Caco-2 (cell line): ENCODE measurements around the gene COPRS. TPM values are rescaled to one million over a fixed set of nuclear protein-coding genes. Genes with fewer than 3 reads are reported as not detected.

ENCODE experiments used
- BruUV-seq: library from RNA; stranded (reverse); fragments of 400-500 nt; replicated peaks from 2 replicates; lab custom pipeline; 2021; lab: Mats Ljungman, UMichigan
- CTCF ChIA-PET: fragments of 300-600 bp; sonication (Branson Sonifier 250); formaldehyde crosslinking; loops from one replicate; lab custom pipeline; 2022; ENCODE audit warnings: antibody characterized with exemption; lab: Charles Lee
- POLR2A ChIA-PET: fragments of 300-600 bp; sonication (Branson Sonifier 250); formaldehyde crosslinking; loops from one replicate; lab custom pipeline; 2022; ENCODE audit warnings: antibody characterized with exemption; lab: Charles Lee
- DNase-seq, 2 experiments: peaks; one replicate each; pipeline versions ENCODE4 v3.0.0 to v3.0.0-alpha.2; 2020 to 2022
- H3K27me3 ChIP-seq: replicated peaks from 2 replicates; pipeline ENCODE4 v1.6.0; 2011; ENCODE audit warnings: low read length; ENCODE audit not compliant: control insufficient read depth, insufficient read depth
- H3K36me3 ChIP-seq: 2 replicates; pipeline ENCODE4 v1.5.1; 2011; ENCODE audit warnings: low read length; ENCODE audit not compliant: control insufficient read depth, insufficient read depth
- H3K4me1 ChIP-seq: fragments of 250-450 bp; sonication (Bioruptor Pico); 2 replicates; pipeline ENCODE4 v1.5.1; 2020; ENCODE audit warnings: mild to moderate bottlenecking
- H3K4me3 ChIP-seq: 2 replicates; pipeline ENCODE4 v1.5.1; 2011; ENCODE audit warnings: low read depth, mild to moderate bottlenecking, control low read depth, low read length
- H3K9me3 ChIP-seq: fragments of 250-450 bp; sonication (Bioruptor Pico); 2 replicates; pipeline ENCODE4 v1.5.1; 2020; ENCODE audit warnings: mild to moderate bottlenecking, moderate library complexity
- H3K27ac Mint-ChIP-seq: one replicate; pipeline ENCODE4 v1.8.0; 2022; ENCODE audit warnings: mixed read lengths; ENCODE audit not compliant: unreplicated experiment
- H3K27me3 Mint-ChIP-seq: one replicate; pipeline ENCODE4 v1.8.0; 2022; ENCODE audit warnings: mixed read lengths; ENCODE audit not compliant: insufficient read depth, unreplicated experiment
- H3K36me3 Mint-ChIP-seq: one replicate; pipeline ENCODE4 v1.8.0; 2022; ENCODE audit warnings: mild to moderate bottlenecking, mixed read lengths; ENCODE audit not compliant: insufficient read depth, unreplicated experiment
- H3K4me1 Mint-ChIP-seq: one replicate; pipeline ENCODE4 v1.8.0; 2022; ENCODE audit warnings: low read depth, mixed read lengths; ENCODE audit not compliant: unreplicated experiment
- H3K4me3 Mint-ChIP-seq: one replicate; pipeline ENCODE4 v1.8.0; 2022; ENCODE audit warnings: mild to moderate bottlenecking, moderate library complexity, mixed read lengths; ENCODE audit not compliant: unreplicated experiment
- H3K9me3 Mint-ChIP-seq: one replicate; pipeline ENCODE4 v1.8.0; 2022; ENCODE audit warnings: mixed read lengths; ENCODE audit not compliant: unreplicated experiment
- CTCF ChIP-seq, 2 experiments: fragments of 200-600 bp in 1 of 2; IDR thresholded peaks; 1 replicate in 1 of 2; 2 replicates in 1 of 2; pipeline versions ENCODE4 v1.5.1 to v1.8.0; 2011 to 2022; ENCODE audit warnings: antibody characterized with exemption in 1 of 2, control low read depth in 1 of 2, inconsistent platforms in 1 of 2, low read depth in 1 of 2, low read length in 1 of 2, mild to moderate bottlenecking in 1 of 2, moderate library complexity in 1 of 2; ENCODE audit not compliant: insufficient read depth in 1 of 2, severe bottlenecking in 1 of 2, unreplicated experiment in 1 of 2
- intact Hi-C: fragments of 100-400 bp; cut with micrococcal nuclease; formaldehyde crosslinking; loops from one replicate; pipeline ENCODE4 v1.10.0; 2022; ENCODE audit not compliant: unreplicated experiment
- total RNA-seq: library from RNA; stranded (reverse); gene quantifications from 2 replicates; pipeline ENCODE4 v1.2.3, GENCODE V29; 2022

Gene COPRS
- total RNA-seq, 1 experiment from 2014 or later = 62.2 TPM

- no peak for TF ChIP-seq CTCF (IDR thresholded peaks at IDR 0.05; ENCODE audit: insufficient read depth in 1 of 2, low read depth in 1 of 2, low read length in 1 of 2, severe bottlenecking in 1 of 2, unreplicated experiment in 1 of 2)
- no peaks in the 10 kb centered on the region for H3K36me3 Mint-ChIP-seq
- no peaks in the 10 kb centered on the region for H3K9me3 Mint-ChIP-seq
- Histone ChIP-seq H3K4me1 (no peaks in the 10 kb centered on the region), H3K9me3 (no peaks in the 10 kb centered on the region; the same call in 1 of the 2 replicates), H3K36me3 (no peaks in the 10 kb centered on the region), H3K27me3 (no peaks in the 10 kb centered on the region), H3K4me3 (no peak overlapping the region)
- no peak overlapping the region for H3K4me3 Mint-ChIP-seq
- H3K4me1 Mint-ChIP-seq = no peaks in the 10 kb centered on the region
- no peak overlapping the region for H3K27ac Mint-ChIP-seq
- CTCF ChIA-PET = no interaction called here
- DNase-seq = no peak
- BruUV-seq = no TSS peak
- intact Hi-C loops = no loop called here
- POLR2A ChIA-PET = no interaction called here
- no peaks in the 10 kb centered on the region for H3K27me3 Mint-ChIP-seq
Measured at GRCh38 chr17:31825961-31826691, 32.9 kb downstream of the COPRS start.

GRCh38 chr17:31824766-31825360, 34.2 kb downstream of the COPRS start:
- intact Hi-C loops = no loop called here
- Histone ChIP-seq H3K36me3 (no peaks in the 10 kb centered on the region), H3K4me3 (no peak overlapping the region), H3K4me1 (no peaks in the 10 kb centered on the region), H3K27me3 (no peaks in the 10 kb centered on the region), H3K9me3 (no peaks in the 10 kb centered on the region; the same call in 1 of the 2 replicates)
- ChIA-PET CTCF (no interaction called here), POLR2A (no interaction called here)
- BruUV-seq = no TSS peak
- Mint-ChIP-seq H3K36me3 (no peaks in the 10 kb centered on the region), H3K4me1 (no peaks in the 10 kb centered on the region), H3K9me3 (no peaks in the 10 kb centered on the region), H3K27ac (no peak overlapping the region), H3K27me3 (no peaks in the 10 kb centered on the region), H3K4me3 (no peak overlapping the region)
- TF ChIP-seq CTCF (IDR thresholded peaks at IDR 0.05; ENCODE audit: insufficient read depth in 1 of 2, low read depth in 1 of 2, low read length in 1 of 2, severe bottlenecking in 1 of 2, unreplicated experiment in 1 of 2) = no peak
- DNase-seq = no peak

GRCh38 chr17:31823014-31823413, 36.0 kb downstream of the COPRS start:
- intact Hi-C loops = no loop called here
- no peak overlapping the region for H3K4me3 ChIP-seq
- Mint-ChIP-seq H3K4me1 (no peaks in the 10 kb centered on the region), H3K36me3 (no peaks in the 10 kb centered on the region), H3K4me3 (no peak overlapping the region), H3K27ac (no peak overlapping the region), H3K27me3 (no peaks in the 10 kb centered on the region), H3K9me3 (no peaks in the 10 kb centered on the region)
- CTCF ChIA-PET = no interaction called here
- no TSS peak for BruUV-seq
- no peaks in the 10 kb centered on the region for H3K4me1 ChIP-seq
- H3K27me3 ChIP-seq = no peaks in the 10 kb centered on the region
- no peaks in the 10 kb centered on the region for H3K9me3 ChIP-seq
- DNase-seq = no peak
- POLR2A ChIA-PET = no interaction called here
- H3K36me3 ChIP-seq = no peaks in the 10 kb centered on the region
- no peak for TF ChIP-seq CTCF (IDR thresholded peaks at IDR 0.05; ENCODE audit: insufficient read depth in 1 of 2, low read depth in 1 of 2, low read length in 1 of 2, severe bottlenecking in 1 of 2, unreplicated experiment in 1 of 2)
